Limb (tissue), 2 donors: ENCODE measurements around the gene GON4L.
"Not testable (repeated sequence)": the region's sequence is repeated elsewhere in the genome, so short reads cannot be mapped to it uniquely, and the experiment has no call there.

Experiments used
- DNase-seq, 2 donors: peaks; one replicate each; pipeline ENCODE4 v3.0.0-alpha.2; 2016; ENCODE audit errors: extremely low spot score in 2 of 2

GON4L gene

GRCh38 chr1:155827450-155827849 is 29.6 kb downstream of the GON4L start:
- DNase-seq, result no peak

- no peak for DNase-seq
Measured at GRCh38 chr1:155816351-155816750, 40.7 kb downstream of the GON4L start.

GRCh38 chr1:155813672-155814071 is 43.3 kb downstream of the GON4L start:
- DNase-seq, result no peak

GRCh38 chr1:155812878-155813277 is 44.1 kb downstream of the GON4L start:
- no peak for DNase-seq

GRCh38 chr1:155809088-155809487 is 47.9 kb downstream of the GON4L start:
- no peak for DNase-seq

- DNase-seq, result no peak
Measured at GRCh38 chr1:155801149-155801548, 55.9 kb downstream of the GON4L start.

- DNase-seq, result not testable (repeated sequence)
Measured at GRCh38 chr1:155795618-155796017, 61.4 kb downstream of the GON4L start.

GRCh38 chr1:155794605-155795245 is 62.3 kb downstream of the GON4L start:
- no peak for DNase-seq

- DNase-seq, result no peak
Measured at GRCh38 chr1:155793213-155793612, 63.8 kb downstream of the GON4L start.

GRCh38 chr1:155777582-155777981 is 79.4 kb downstream of the GON4L start:
- DNase-seq, result peak in 1 of 2 donors; percentile 7

GRCh38 chr1:155776414-155776813 is 80.6 kb downstream of the GON4L start:
- DNase-seq, result no peak

GRCh38 chr1:155773221-155773620 is 83.8 kb downstream of the GON4L start:
- DNase-seq, result no peak

GRCh38 chr1:155769257-155769656 is 87.8 kb downstream of the GON4L start:
- DNase-seq, result no peak

GRCh38 chr1:155767399-155767989 is 89.5 kb downstream of the GON4L start:
- not testable (repeated sequence) for DNase-seq

GRCh38 chr1:155763989-155764388 is 93.0 kb downstream of the GON4L start:
- DNase-seq, result not testable (repeated sequence)

GRCh38 chr1:155763090-155763815 is 93.8 kb downstream of the GON4L start:
- DNase-seq, result not testable (repeated sequence)

GRCh38 chr1:155761736-155762405 is 95.1 kb downstream of the GON4L start:
- no peak for DNase-seq

GRCh38 chr1:155760751-155761475 is 96.1 kb downstream of the GON4L start:
- DNase-seq, result no peak

- DNase-seq, result no peak
Measured at GRCh38 chr1:155759966-155760630, 96.9 kb downstream of the GON4L start.

GRCh38 chr1:155759017-155759416 is 98.0 kb downstream of the GON4L start:
- not testable (repeated sequence) for DNase-seq

GRCh38 chr1:155748141-155748540 is 108.9 kb downstream of the GON4L start:
- not testable (repeated sequence) for DNase-seq
